ENCODE measurements around the gene SPNS3.

Gene SPNS3

GRCh38 chr17:4531988-4532736 is 98.4 kb downstream of the SPNS3 start:
- DNase-seq, result no peak

GRCh38 chr17:4532860-4533522 is 99.3 kb downstream of the SPNS3 start:
- DNase-seq, result no peak

- DNase-seq, result no peak
Observed at GRCh38 chr17:4533523-4534504, 100.1 kb downstream of the SPNS3 start.

GRCh38 chr17:4534515-4534914 is 100.8 kb downstream of the SPNS3 start:
- DNase-seq, result no peak

- DNase-seq, result no peak
Observed at GRCh38 chr17:4534928-4535666, 101.4 kb downstream of the SPNS3 start.

GRCh38 chr17:4535667-4536258 is 102.0 kb downstream of the SPNS3 start:
- no peak for DNase-seq

- DNase-seq, result no peak
Observed at GRCh38 chr17:4536259-4536741, 102.6 kb downstream of the SPNS3 start.

- no peak for DNase-seq
Observed at GRCh38 chr17:4536742-4537411, 103.1 kb downstream of the SPNS3 start.

Data from activated CD4-positive, alpha-beta T cell treated with anti-CD3 and anti-CD28 coated beads, Interleukin-2, Interleukin-6, amounts not matched to agents 100 ng/mL and 50 ng/mL, durations not matched to agents 16 hours and 8 hours (primary cell).